Spleen (tissue), 11 donors: ENCODE data around the gene TTLL5. TPM values are rescaled to one million over a fixed set of nuclear protein-coding genes. Genes with fewer than 3 reads are reported as not detected.
A peak's percentile ranks its signal among the peaks of the same experiment; 100 is the strongest.

Experiments used
- DNase-seq: peaks from one replicate; pipeline ENCODE4 v3.0.0-alpha.2; 2020
- H3K27ac ChIP-seq, 8 donors: fragments of 200-600 bp; sonication (generic) in 7 of 8; 1 replicate in 4 of 8; 2 replicates in 4 of 8; pipeline versions ENCODE4 v1.5.0 to v1.8.0; 2016 to 2021; ENCODE audit warnings: inconsistent platforms in 4 of 8, mild to moderate bottlenecking in 4 of 8, moderate library complexity in 1 of 8
- H3K27me3 ChIP-seq, 7 donors: fragments of 200-600 bp; sonication (generic) in 6 of 7; replicated peaks in 1 of 7; 1 replicate in 4 of 7; 2 replicates in 3 of 7; pipeline versions ENCODE4 v1.5.0 to v1.8.0; 2016 to 2021; ENCODE audit warnings: inconsistent platforms in 3 of 7, mild to moderate bottlenecking in 1 of 7
- H3K36me3 ChIP-seq, 6 donors: fragments of 200-600 bp; sonication (generic) in 5 of 6; 1 replicate in 4 of 6; 2 replicates in 2 of 6; pipeline versions ENCODE4 v1.5.0 to v1.8.0; 2016 to 2021; ENCODE audit warnings: inconsistent platforms in 2 of 6
- H3K4me1 ChIP-seq, 6 donors: fragments of 200-600 bp; sonication (generic) in 5 of 6; 1 replicate in 3 of 6; 2 replicates in 3 of 6; pipeline versions ENCODE4 v1.5.0 to v1.8.0; 2016 to 2021; ENCODE audit warnings: inconsistent platforms in 3 of 6
- H3K4me3 ChIP-seq, 8 donors: fragments of 200-600 bp; sonication (generic) in 7 of 8; 1 replicate in 4 of 8; 2 replicates in 4 of 8; pipeline versions ENCODE4 v1.5.0 to v1.8.0; 2016 to 2021; ENCODE audit warnings: inconsistent platforms in 4 of 8, mild to moderate bottlenecking in 4 of 8, moderate library complexity in 2 of 8
- H3K9me3 ChIP-seq, 8 donors: fragments of 200-600 bp; sonication (generic) in 7 of 8; 1 replicate in 4 of 8; 2 replicates in 4 of 8; pipeline versions ENCODE4 v1.5.0 to v1.8.0; 2016 to 2021; ENCODE audit warnings: inconsistent platforms in 4 of 8
- CTCF ChIP-seq, 11 experiments: fragments of 200-600 bp in 7 of 11; fragments of 450-650 bp in 4 of 11; sonication (generic) in 4 of 11; IDR thresholded peaks in 8 of 11; conservative IDR thresholded peaks in 3 of 11; 1 replicate in 7 of 11; 2 replicates in 4 of 11; pipeline versions ENCODE4 v1.4.0 to v1.8.0; 2016 to 2021; ENCODE audit warnings: antibody characterized with exemption in 11 of 11, inconsistent platforms in 4 of 11, mild to moderate bottlenecking in 1 of 11
- POLR2A ChIP-seq, 3 donors: fragments of 450-650 bp; IDR thresholded peaks; one replicate each; pipeline ENCODE4 v1.5.1; 2017; ENCODE audit warnings: antibody characterized with exemption in 3 of 3, mild to moderate bottlenecking in 1 of 3
- POLR2AphosphoS5 ChIP-seq, 3 donors: sonication (generic); formaldehyde crosslinking; IDR thresholded peaks; one replicate each; pipeline ENCODE4 v1.5.1; 2017; ENCODE audit warnings: antibody characterized with exemption in 3 of 3
- WGBS, 5 donors: extraction: QIAGEN DNeasy Blood & Tissue Kit in 3 of 5; methylation state at CpG; one replicate each; pipeline versions ENCODE4 v1.1.5 to v1.1.7; 2013 to 2018; 5-methylcytosine and 5-hydroxymethylcytosine counted together
- intact Hi-C: fragments of 100-400 bp; cut with DNase I; formaldehyde crosslinking; loops from one replicate; pipeline ENCODE4 v1.15.0; 2023; ENCODE audit warnings: low total_unique reads
- polyA plus RNA-seq, 3 donors: library from polyadenylated mRNA; stranded (reverse); fragments of 200-250 nt; gene quantifications; one replicate each; pipeline ENCODE4 v1.2.1, GENCODE V29; 2013
- total RNA-seq, 7 donors: library from RNA; depleted of rRNA in 3 of 7; stranded (reverse); fragments of >200 nt in 3 of 7; fragmentation: NEBNext Ultra II Directional in 4 of 7; extraction: Animal tissue kit (Norgen Biotek cat#: 25700) in 4 of 7; gene quantifications; one replicate each; pipeline versions ENCODE4 v1.1.0 to v1.2.1, GENCODE V29; 2016 to 2021
- donor health status: healthy with polysubstance abuse.
- donor health status: DM: no; HTN: no; CAD: no; lungs with moderate emphysema.
- donor health status: DM: no; HTN: no; CAD: no.
- donor health status: Bipolar disorder and iron deficiency.
- donor health status: healthy.
- donor health status: DM: no; HTN: no; CAD: no.
- donor health status: DM: yes; HTN: yes; CAD: no.

Gene TTLL5
- total and polyA plus RNA-seq, 10 donors = 4.5 to 44.1 (median 31.6) TPM

GRCh38 chr14:75822522-75823141, 161.6 kb downstream of the TTLL5 start:
- Histone ChIP-seq H3K27ac (no peak overlapping the region), H3K9me3 (no peaks in the 10 kb centered on the region), H3K27me3 (no peaks in the 10 kb centered on the region), H3K4me3 (no peak overlapping the region), H3K4me1 (no peaks in the 10 kb centered on the region), H3K36me3 (peaks cover 0 to 54% (median 3%) of the 10 kb centered on the region in 6 donors)
- TF ChIP-seq CTCF (IDR thresholded peaks at IDR 0.05 in 8 of 11, conservative IDR thresholded peaks at IDR 0.05 in 3 of 11) (no peak), POLR2AphosphoS5 (IDR thresholded peaks at IDR 0.05) (no peak), POLR2A (IDR thresholded peaks at IDR 0.05) (no peak)
- no peak for DNase-seq
- 83 to 93% (median 90%) methylated on average over 7 of the region's 7 CpGs for WGBS, 5 donors
- intact Hi-C loops = no loop called here

DNA sequence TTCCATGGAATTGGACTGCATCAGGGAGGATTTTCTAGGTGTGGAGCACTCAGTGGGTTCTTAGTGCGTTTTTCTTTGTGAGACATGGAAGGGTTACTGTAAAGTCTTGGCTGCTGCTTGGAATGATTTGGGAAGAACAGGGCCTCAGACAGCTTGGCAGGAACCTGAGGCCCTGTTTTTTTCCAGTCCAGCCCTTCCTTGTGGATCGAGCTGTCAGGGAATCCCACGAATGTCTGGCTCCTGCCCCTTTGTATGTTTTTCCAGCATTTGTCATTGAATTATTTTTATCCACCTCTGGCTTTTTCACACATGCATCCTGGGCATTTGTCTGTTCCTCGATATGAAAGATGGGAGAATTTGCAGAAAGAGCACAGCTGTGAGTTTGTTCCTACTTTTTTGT, 162.3 kb downstream of the TTLL5 start:
- Histone ChIP-seq H3K36me3 (peaks cover 0 to 54% (median 3%) of the 10 kb centered on the region in 6 donors), H3K4me3 (no peak overlapping the region), H3K27ac (no peak overlapping the region), H3K4me1 (no peaks in the 10 kb centered on the region), H3K9me3 (no peaks in the 10 kb centered on the region), H3K27me3 (no peaks in the 10 kb centered on the region)
- intact Hi-C loops = no loop called here
- DNase-seq = no peak
- TF ChIP-seq POLR2A (IDR thresholded peaks at IDR 0.05) (no peak), CTCF (IDR thresholded peaks at IDR 0.05 in 8 of 11, conservative IDR thresholded peaks at IDR 0.05 in 3 of 11) (no peak), POLR2AphosphoS5 (IDR thresholded peaks at IDR 0.05) (no peak)
- WGBS, 5 donors = 83 to 91% (median 89%) methylated on average over 4 of the region's 4 CpGs

GRCh38 chr14:75824318-75824717, 163.3 kb downstream of the TTLL5 start:
- Histone ChIP-seq H3K9me3 (no peaks in the 10 kb centered on the region), H3K4me3 (no peak overlapping the region), H3K27ac (no peak overlapping the region), H3K4me1 (no peaks in the 10 kb centered on the region), H3K36me3 (peaks cover 0 to 54% (median 3%) of the 10 kb centered on the region in 6 donors), H3K27me3 (no peaks in the 10 kb centered on the region)
- DNase-seq = no peak
- intact Hi-C loops = no loop called here
- 67 to 75% (median 71%) methylated on average over 3 of the region's 3 CpGs for WGBS, 5 donors
- no peak for TF ChIP-seq CTCF (IDR thresholded peaks at IDR 0.05 in 8 of 11, conservative IDR thresholded peaks at IDR 0.05 in 3 of 11)
- no peak for TF ChIP-seq POLR2AphosphoS5 (IDR thresholded peaks at IDR 0.05)
- no peak for TF ChIP-seq POLR2A (IDR thresholded peaks at IDR 0.05)

GRCh38 chr14:75825147-75825592, 164.1 kb downstream of the TTLL5 start:
- Histone ChIP-seq H3K36me3 (peaks cover 0 to 48% (median 0%) of the 10 kb centered on the region in 6 donors), H3K27ac (peak overlapping the region in 4 of 8 donors; percentile 25 to 50 (median 32)), H3K4me3 (no peak overlapping the region), H3K9me3 (no peaks in the 10 kb centered on the region), H3K4me1 (no peaks in the 10 kb centered on the region), H3K27me3 (no peaks in the 10 kb centered on the region)
- intact Hi-C loops = no loop called here
- 56 to 80% (median 78%) methylated on average over 3 of the region's 3 CpGs for WGBS, 5 donors
- TF ChIP-seq POLR2A (IDR thresholded peaks at IDR 0.05) = no peak
- no peak for TF ChIP-seq CTCF (IDR thresholded peaks at IDR 0.05 in 8 of 11, conservative IDR thresholded peaks at IDR 0.05 in 3 of 11)
- no peak for TF ChIP-seq POLR2AphosphoS5 (IDR thresholded peaks at IDR 0.05)
- no peak for DNase-seq
